GM19438 (cell line): Measurements from ENCODE around the gene KLF11.
"Not testable (repeated sequence)": the region's sequence is repeated elsewhere in the genome, so short reads cannot be mapped to it uniquely, and the experiment has no call there.

Source experiments
- ATAC-seq: cut with Tn5 transposase; IDR thresholded peaks from one replicate; pipeline ENCODE4 v1.9.1; 2021; ENCODE audit warnings: low read depth; ENCODE audit not compliant: unreplicated experiment

KLF11 gene

DNA sequence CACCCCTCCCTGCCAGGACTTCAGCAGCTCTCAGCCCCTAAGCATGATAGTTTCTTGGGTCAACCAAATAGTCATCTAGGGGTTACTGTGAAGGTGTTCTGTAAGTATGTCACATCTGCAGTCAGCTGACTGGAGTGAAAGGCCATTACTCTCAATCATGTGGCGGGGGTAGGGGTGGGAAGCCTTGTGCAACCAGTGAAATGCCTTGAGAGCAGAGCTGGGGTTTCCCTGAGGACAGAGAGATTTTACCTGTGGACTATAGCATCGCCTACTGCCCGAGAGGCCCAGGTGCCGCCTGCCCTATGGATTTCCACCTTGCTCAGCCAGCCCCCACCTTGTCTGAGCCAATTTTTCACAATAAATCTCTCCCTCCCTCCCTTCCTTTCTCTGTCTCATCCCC lies 20.9 kb upstream of the KLF11 start:
- ATAC-seq: no peak

GRCh38 chr2:10022966-10023662 lies 20.2 kb upstream of the KLF11 start:
- no peak for ATAC-seq

DNA sequence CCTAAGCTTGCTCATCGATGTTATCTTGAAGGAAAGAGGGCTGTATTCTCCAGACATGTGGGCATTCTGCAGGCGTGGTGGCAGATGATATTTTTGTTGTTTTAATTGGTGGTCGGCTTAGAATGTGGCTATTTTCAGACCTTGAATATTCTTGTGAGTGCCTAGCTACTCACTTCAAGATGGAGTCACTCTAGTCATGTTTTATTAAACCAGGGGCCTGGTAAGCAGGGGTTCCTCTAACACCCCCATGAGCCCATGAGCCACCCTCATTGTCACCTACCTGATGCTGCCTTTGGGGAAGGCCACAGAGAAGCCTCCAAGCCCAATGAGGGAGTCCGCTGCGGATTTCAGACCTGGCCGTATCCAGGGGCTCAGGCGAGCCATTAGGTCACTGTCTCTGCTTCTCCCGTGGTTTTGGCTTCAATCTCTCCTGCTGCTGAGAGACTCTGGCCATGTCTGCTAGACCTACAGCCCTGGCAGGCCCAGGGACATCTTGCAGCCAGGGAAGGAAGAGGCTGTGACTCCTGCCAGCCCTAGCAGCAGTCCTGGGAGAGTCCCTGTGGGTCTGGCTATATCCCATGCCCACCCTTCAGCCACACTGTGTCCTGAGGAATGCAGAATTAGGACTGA lies 16.3 kb upstream of the KLF11 start:
- ATAC-seq: no peak

- no peak for ATAC-seq
Measured at GRCh38 chr2:10027660-10028330, 15.6 kb upstream of the KLF11 start.

- no peak for ATAC-seq
Measured at GRCh38 chr2:10028407-10028987, 14.9 kb upstream of the KLF11 start.

- ATAC-seq: peak; percentile 79
Measured at GRCh38 chr2:10028988-10029874, 14.1 kb upstream of the KLF11 start.

DNA sequence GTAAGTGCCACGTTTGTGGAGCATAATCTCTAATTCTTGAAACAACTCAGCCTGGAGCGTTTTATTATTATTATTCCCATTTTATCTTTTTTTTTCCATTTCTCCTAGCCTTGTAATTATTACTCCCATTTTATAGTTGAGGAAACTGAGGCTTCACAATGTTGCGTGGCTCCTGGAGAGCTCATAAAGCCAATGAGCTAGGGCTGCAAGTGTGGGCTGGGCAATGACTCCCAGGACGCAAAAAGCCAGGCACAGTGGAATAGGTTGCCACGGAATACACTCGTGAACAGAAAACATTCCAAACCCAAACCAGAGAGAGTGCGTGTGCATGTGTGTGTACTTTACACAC lies 13.5 kb upstream of the KLF11 start:
- no peak for ATAC-seq

DNA sequence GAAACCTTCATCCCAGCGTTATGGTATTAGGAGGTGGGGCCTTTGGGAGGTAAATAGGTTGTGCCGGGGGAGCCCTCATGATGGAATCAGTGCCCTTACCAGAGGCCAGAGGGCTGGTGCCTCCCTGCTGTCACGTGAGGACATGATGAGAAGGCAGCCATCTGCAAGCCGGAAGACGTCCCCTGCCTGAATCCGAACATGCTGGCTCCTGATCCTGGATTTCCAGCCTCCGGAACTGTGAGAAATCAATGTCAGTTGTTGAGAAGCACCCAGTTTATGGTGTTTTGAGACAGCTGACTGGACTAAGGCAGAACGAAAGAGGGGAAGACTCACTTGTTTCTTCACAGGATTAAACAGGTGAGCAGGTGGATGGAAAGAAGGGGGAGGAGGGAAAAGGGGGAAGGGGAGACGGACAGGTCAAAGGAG lies 13.0 kb upstream of the KLF11 start:
- ATAC-seq: no peak

DNA sequence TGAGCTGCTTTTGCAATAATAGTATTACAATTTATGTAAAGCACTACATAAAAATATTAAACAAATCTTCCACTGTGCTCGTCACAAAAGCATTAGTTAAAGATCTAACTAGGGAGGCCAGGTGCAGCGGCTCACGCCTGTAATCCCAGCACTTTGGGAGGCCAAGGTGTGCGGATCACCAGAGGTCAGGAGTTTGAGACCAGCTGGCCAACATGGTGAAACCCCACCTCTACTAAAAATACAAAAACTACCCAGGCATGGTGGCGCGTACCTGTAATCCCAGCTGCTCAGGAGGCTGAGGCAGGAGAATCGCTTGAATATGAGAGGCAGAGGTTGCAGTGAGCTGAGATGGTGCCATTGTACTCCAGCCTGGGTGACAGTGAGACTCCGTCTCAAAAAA lies 12.6 kb upstream of the KLF11 start:
- not testable (repeated sequence) for ATAC-seq

GRCh38 chr2:10031886-10032745 lies 11.2 kb upstream of the KLF11 start:
- ATAC-seq: no peak

- ATAC-seq: no peak
Measured at GRCh38 chr2:10032746-10033105, 10.6 kb upstream of the KLF11 start.

GRCh38 chr2:10033251-10034006 lies 9.9 kb upstream of the KLF11 start:
- no peak for ATAC-seq

GRCh38 chr2:10034333-10035052 lies 8.9 kb upstream of the KLF11 start:
- no peak for ATAC-seq

- ATAC-seq: no peak
Measured at GRCh38 chr2:10035053-10035422, 8.3 kb upstream of the KLF11 start.

DNA sequence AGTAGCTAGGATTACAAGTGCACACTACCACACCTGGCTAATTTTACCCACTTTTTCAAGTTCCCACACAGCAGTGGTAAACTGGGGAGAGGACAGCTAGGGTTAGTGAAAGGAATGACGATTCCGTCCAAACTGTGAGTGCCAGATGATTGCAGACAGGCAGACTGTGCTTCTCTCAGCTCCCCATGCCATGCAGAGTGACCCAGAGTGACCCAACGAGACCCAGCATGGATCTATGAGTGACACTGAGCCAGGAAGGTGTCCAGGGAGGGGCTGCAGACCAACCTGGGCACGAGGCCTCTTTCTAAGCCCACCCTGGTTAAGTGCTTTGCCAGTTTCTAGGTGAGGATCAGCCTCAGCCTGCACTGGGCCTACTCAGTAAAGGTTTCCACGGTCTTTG lies 7.7 kb upstream of the KLF11 start:
- ATAC-seq: no peak

- no peak for ATAC-seq
Measured at GRCh38 chr2:10036095-10036884, 7.1 kb upstream of the KLF11 start.

GRCh38 chr2:10038123-10038522 lies 5.2 kb upstream of the KLF11 start:
- no peak for ATAC-seq

DNA sequence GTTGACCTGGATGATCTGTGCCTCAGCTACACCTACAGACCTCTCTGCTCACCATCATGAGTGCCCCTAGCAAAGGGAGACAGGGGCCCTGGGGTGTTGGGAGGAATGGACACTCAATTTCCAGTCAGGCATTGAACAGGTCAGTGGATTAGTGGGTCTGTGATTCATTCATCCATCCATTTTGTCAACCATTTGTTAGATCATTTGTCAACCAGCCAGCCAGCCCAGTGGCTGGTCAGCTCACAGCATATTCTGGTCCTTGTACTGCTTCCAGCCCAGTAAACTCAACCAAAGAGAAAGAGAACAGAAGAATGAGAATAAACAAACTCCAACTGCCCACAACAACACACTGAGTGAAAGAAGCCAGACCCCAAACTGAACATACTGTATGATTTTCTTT lies 4.6 kb upstream of the KLF11 start:
- no peak for ATAC-seq
